NCI-H2171 treated with DMSO at 0.1 percent for 48 hours (cell line): ENCODE data around the gene SLC25A48.
"Not testable (repeated sequence)": the region's sequence is repeated elsewhere in the genome, so short reads cannot be mapped to it uniquely, and the experiment has no call there.

Experiments
- DNase-seq: peaks from one replicate; lab custom pipeline; 2025; lab: John Stamatoyannopoulos, UW

The SLC25A48 gene

DNA sequence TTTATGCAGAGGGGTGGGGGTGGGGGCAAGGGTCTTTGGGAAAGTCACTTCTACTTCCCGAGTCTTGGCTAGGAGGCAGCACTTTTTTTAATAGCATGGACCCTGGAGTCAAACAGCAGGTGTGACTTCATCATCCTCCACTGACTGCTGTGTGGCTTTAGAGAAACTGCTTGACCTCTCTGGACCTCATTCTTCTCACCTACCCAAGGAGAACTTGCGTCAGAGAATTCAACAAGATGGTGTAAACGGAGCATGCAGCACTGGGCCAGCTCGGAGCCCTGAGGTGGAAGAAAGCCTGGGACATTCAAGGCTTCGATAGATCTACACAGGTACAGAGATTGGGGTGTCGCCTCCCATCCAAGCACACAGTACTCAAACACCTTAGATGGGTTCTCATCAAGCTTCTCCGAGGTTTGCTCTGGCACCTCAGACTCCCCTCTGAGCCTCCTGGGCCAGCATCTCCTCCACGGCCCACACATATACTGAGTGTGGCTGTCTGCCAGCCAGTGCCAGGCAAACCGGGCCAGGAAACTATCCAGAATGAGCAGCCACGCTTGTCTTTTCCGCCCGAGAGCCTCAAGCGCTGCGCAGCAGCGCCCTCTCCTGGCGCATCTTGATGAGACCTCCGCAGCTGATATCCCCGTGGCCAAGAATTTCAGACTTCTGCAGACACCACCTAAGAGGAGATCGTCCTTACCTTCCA is 4.6 kb upstream of the SLC25A48 start:
- peak; percentile 44 for DNase-seq

DNA sequence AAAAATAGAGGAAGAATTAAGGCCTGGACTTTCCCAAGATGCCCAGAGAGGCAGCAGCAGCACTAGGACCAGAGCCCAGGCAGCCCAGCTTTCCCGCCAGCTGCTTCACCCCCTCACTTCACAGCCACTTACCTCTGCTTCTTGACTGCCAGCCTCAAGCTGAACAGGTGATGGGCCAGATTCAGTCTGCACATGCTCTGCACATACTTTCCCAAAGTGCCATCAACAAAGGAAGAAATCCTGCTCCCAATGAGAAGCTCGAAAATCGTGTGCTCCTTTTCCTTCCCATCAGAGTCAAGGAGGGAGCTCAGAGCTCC is 4.1 kb upstream of the SLC25A48 start:
- DNase-seq: no peak

DNA sequence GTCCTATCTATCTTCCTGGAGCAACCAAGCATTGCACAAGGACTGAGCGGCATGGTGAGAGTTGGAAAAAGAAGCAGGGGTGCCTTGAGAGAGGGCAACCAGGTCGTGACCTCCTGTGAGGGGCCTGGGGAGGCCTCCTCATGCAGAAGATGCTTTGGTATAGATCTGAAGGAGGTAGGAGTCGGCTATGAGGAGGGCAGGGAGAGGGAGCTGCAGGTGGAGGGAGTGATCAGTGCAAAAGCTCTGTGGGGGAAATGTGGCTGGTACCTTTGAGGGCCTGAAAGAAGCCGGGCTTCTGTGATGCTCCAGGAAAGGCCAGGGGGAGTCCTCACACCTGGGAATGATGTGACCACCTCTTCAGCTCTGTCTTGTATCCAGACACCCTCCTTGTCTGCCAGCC is 3.6 kb upstream of the SLC25A48 start:
- no peak for DNase-seq

DNA sequence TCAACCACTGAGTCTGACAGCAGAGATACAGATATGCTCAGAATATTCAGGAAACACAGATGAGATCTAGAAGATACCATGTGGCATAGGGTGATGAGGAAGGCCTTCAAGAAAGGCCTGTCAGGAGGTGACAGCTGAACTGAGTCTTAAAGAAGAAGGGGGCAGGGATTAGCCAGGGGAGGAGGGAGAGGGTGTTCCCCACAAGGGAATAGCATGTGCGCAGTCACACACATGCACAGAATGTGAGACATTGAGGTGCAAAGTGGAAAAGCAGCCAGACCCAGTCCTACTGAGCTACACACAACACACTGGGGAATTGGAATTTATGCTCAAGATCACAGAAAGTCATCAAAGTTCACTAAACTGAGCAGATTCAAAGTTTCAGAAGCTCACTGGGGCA is 3.0 kb upstream of the SLC25A48 start:
- no peak for DNase-seq

DNA sequence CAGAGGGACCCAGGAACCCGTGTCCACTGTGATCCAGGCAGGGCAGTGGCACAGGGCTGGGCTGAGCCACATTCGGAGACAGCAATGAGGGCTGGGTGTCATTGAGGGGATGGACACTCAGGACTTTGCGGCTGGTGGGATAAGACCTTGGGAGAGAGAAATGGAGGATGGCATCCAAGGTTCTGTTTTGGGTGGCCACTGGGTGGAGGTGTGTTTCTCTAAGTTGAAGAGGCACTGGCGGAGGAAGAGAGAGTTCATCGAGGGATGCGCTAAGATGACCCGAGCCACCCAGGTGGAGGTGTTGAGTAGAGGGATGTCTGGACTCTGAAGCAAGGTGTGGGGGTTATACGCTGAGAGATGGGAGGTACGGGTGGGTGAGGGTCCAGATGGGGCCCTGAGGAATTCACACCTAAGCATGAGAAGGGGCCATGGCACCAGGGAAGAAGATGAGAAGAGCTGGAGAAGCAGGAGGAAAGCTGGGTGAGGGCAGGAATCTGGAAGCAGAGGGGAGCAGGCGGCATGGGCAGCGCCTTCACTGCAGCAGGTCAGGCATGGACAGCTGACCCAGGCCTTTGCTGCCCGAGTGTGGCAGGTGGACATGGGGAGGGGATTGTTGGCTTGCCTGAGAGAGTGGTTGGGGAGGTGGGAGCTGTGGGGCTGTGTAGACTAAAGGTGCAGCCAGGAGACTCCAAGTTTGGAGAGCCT is 2.5 kb upstream of the SLC25A48 start:
- no peak for DNase-seq

DNA sequence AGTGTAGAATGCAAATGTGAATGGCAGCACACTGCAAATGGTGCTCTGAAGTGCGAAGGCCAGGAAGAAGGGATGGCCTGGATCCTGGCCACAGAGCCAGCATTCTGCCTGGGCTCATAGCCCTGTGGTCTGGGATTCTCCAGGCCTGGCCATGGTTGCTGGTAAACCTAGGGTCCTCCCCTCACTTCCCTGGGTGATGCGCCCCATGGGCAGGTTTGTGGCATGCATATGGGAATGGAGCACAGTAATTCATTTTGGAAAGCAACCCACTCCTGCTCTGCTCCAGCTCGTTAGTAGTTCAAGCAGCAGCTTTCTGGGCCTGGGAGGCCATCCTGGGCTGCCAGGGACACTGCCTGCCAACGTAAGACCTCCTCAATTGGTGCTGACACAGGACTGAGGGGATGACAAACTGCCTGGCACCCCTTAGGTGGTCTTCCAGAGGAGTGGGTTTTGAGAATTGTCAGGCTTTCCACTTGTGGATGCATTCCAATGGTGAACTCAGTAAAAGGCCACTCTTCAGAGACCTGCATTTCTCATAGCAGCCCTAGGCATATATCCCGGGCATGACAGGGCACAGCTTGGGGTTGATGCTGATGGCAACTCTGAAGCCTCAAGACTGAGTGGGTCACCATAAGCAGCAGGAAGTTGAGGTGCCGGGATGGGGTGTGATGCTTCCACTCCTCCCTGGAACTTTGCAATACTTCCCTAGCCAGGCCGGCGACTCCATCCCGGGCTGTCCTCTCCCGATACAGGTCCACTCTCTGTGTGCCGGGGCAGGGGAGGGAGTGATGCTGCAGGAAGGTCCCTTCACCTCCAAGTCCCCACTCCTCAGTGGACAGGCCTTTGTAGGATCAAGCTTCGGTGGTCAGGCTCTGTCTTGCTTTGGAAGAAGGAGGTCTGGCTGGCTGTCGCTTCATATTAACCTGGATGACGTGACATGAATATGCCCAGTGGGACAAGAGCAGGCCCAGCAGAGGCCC is 1.2 kb upstream of the SLC25A48 start:
- DNase-seq: no peak

DNA sequence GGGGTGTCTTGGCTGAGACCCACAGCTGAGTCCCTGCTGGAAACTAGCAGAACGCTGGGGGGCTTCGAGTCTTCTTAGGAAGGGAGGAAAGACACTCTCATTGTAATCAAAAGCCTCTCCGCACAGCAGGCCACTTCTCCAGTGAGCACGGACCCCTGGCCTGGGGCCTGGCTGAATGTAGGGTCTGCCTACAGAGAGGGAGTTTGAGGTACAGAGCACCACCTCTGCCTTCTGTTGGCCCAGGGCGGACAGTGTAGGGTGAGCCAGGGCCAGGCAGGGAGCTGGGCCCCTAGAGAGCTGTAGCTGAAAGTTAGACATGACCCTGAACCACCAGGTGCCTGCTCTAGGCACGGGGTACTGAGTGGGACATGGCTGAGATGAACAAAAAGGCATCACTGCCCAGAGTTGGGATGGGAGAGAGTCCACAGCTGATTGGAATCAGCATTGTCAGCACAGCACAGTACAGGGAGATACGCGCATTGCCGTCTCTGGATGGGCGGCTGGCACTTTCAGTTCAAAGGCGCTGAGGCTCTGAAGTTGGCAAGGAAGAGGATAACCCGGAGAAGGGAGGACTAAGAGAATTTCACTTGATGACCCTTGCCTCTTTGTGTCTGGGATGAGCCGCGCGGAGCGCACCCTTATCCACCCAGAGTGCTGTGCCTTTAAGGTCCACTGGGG is 363 bp upstream of the SLC25A48 start:
- no peak for DNase-seq

DNA sequence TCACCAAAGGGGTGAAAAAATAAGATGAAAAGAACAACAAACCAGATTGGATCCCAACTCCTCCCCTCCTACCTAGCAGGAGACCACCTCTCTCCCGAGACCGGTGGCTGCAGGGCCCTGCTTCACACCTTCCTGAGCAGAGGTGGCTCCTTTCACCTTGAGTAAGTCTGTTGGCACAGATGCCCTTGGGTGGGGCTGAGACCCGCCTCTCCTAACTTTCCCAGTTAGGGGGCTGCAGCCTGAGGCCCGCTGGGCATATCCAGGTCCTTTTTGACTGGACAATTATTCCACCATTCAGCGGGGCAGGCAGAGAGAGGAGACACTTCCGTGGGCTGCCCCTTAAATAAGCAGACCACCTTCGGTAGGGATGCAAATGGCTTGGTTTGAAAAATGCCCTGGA is 1.3 kb downstream of the SLC25A48 start:
- DNase-seq: no peak

DNA sequence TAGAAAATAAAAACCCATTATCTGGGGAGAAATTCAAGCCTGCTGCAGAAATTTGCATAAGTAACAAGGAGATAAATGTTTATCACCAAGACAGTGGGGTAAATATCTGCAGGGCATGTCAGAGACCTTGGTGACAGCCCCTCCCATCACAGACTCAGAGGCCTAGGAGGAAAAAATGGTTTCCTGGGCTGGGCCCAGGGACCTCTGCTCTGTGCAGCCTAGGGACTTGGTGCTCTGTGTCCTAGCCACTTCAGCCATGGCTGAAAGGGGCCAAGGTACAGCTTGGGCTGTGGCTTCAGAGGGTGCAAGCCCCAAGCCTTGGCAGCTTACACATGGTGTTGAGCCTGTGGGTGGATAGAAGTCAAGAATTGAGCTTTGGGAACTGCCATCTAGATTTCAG is 3.9 kb downstream of the SLC25A48 start:
- DNase-seq: not testable (repeated sequence)

DNA sequence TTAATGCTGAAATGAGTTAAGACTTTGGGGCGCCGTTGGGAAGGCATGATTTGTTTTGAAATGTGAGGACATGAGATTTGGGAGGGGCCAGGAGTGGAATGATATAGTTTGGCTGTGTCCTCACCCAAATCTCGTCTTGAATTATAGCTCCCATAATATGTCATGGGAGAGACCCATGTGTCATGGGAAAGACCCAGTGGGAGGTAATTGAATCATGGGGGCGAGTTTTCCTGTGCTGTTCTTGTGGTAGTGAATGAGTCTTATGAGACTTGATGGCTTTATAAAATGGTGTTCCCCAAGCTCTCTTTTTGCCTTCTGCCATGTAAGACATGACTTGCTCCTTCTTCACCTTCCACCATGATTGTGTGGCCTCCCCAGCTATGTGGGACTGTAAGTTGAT is 5.1 kb downstream of the SLC25A48 start:
- DNase-seq: no peak

DNA sequence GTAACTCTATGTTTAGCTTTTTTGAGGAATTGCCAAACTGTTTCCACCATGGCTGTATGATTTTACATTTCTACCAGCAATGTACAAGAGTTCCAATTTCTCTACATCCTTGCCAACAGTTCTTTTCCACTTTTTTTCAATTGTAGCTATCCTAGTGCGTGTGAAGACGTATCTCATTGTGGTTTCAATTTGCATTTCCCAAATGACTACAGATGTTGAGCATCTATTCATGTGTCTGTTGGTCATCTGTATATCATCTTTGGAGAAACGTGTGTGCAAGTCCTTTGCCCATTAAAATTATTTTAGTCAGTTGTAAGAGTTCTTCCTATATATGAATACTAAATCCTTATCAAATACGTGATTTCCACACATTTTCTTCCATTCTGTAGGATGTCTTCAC is 6.5 kb downstream of the SLC25A48 start:
- no peak for DNase-seq

DNA sequence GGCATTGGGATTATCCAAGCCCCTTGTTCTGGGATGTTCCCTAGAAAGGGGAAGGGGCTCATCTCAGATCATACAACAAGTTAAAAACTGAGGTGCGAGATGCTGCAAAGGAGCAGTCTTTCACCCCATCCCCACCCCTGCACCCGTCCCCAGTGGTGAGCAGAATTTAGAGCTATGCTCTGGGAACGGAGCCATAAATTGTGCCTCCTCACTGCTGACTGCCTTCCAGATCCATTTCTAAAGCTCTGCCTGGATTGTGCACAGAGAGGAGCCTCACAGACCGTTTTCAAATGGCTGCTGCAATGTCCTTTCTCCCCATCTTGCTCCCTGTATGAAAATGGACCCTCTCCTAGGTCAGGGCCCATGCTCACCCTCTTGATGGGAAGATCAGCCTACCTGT is 8.3 kb downstream of the SLC25A48 start:
- no peak for DNase-seq

DNA sequence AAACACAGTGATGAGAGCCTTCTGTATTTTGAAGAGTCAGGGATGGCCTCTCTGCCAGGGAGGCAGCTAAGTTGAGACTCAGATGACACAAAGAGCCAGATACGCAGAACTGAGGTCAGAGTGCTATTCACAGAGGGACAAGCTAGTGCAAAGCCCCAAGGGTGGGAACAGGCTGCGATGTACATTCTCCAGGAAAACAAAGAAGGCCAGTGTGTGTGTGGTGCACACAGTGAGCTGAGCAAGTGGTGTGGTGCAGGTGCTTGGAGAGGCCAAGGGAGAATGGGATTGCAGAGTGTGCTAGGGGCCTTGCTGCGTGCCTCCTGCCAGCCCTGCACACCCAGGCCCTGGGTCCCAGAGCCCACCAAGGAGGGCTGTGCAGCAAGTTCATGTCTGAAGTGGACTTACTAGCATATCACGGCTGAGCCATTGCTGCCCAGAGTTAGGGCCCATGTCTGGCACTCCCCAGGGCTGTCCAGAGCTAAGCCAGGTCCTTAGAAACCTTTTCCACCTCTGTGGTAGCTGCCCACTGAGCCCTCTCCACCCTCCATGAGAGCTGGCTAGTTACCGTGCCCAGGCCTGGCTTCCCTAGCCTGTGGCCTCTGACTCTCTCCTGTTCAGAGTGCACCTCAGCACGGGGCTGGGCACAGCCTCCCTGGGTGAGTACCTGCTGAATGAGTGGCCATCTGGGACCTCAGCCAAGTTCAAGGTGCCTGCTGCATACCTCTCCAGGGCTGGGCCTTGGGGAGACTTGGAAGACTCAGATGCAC is 9.3 kb downstream of the SLC25A48 start:
- no peak for DNase-seq

DNA sequence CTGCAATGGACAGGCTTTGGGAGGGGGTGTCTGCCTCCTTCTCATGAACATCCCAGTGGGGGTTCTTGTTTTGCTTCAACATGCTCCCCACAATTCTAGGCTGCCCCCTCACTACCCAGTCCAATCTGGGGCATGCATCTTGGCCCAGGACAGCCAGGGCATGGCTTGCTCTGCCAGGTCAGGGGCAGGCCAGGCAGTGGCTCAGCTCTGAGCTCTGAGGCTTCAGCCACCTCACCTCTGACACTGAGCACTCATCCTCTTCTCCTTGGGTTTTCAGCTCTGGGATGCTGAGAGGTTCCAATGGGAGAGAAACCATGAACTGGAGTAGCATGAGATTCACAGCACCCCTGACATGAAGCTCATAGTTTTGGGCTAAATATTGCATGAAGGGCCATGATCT is 11.8 kb downstream of the SLC25A48 start:
- DNase-seq: no peak

DNA sequence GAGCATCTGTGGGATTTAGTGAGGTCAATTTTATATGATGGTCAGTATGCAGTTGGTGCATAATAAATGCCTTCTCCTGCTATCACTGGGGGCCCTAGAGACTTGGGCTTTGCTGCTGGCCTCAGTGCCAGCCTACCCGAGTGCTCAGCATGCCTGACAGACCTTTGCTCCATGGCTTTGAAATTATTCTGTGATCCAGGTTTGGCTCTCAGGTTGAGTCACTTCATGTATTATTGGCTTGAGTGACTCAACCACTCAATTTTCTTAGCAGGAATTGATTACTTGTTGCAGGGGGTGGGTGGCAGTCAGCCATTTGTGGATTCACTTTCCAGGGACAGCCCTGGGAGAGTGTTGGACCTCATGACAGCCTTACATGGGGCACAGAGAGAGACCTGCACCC is 13.5 kb downstream of the SLC25A48 start:
- DNase-seq: no peak

DNA sequence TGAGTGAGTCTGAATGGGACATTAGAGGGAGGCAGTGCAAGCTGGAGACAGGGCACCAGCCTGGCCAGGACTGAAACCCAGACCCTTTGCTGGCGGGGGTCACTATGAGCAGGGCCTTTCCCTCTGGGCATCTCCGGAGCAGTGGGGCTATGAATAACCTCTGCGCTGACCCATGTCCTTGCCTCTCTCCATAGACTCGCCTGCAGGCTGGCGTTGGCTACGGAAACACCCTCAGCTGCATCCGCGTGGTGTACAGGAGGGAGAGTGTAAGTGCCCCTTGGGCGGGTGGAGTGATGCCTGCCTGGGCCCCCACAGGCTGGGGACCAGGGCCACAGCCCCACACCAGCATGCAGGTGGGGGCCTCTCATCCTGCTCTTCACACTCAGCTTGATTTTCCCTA is 15.8 kb downstream of the SLC25A48 start:
- DNase-seq: no peak

DNA sequence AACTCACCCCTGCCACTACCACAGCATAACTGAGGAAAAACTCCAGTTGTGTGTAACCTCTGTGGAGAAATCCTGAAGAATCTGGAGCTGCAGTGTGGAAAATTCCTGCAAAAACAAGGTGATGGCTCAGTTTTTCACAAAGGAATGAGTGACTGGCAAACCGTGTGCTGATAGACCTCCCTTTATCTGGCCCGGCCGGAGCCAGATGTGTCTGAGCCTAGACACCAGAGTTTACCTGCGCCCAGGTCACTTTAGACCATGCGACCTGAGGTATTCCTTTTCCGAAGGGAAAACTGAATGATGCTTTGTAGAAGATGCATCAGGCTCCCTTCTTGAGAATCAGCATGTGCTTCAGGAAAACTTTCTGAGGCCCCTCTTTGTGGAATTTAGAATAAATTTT is 16.2 kb downstream of the SLC25A48 start:
- DNase-seq: no peak

DNA sequence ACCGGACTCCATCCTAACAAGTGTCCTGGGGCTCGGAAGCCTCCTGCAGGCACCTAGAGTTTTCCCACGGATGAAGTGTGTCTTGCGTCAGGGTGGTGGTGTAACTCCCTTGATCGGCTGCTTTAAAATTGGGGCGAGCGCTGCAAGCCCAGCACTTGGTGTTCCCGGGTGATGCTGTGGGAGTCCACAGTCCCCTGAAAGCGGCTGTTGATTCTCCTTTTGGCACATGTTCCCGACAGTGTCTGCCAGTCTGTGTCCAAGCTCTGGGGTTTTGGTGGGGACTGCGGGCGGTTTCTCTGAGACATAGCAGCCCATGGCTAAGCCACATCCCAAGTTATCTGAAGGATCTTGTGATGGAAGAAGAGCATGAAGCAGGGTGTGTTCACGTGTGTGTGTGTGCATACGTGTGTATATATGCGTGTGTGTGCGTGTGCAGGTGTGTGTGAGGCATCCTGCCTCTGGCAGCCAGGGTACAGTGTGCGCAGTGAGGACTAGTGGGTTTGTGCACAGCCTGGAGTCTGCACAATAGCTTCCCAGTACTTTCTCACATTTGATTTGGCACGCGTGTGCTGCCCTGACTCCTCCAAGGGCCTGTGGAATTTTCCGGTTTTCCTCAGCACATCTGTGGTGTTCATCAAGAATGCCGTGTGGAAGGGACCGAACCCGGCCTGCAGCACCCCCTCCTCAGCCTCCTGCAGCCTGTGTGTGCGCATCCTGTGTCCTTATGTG is 16.9 kb downstream of the SLC25A48 start:
- DNase-seq: no peak

DNA sequence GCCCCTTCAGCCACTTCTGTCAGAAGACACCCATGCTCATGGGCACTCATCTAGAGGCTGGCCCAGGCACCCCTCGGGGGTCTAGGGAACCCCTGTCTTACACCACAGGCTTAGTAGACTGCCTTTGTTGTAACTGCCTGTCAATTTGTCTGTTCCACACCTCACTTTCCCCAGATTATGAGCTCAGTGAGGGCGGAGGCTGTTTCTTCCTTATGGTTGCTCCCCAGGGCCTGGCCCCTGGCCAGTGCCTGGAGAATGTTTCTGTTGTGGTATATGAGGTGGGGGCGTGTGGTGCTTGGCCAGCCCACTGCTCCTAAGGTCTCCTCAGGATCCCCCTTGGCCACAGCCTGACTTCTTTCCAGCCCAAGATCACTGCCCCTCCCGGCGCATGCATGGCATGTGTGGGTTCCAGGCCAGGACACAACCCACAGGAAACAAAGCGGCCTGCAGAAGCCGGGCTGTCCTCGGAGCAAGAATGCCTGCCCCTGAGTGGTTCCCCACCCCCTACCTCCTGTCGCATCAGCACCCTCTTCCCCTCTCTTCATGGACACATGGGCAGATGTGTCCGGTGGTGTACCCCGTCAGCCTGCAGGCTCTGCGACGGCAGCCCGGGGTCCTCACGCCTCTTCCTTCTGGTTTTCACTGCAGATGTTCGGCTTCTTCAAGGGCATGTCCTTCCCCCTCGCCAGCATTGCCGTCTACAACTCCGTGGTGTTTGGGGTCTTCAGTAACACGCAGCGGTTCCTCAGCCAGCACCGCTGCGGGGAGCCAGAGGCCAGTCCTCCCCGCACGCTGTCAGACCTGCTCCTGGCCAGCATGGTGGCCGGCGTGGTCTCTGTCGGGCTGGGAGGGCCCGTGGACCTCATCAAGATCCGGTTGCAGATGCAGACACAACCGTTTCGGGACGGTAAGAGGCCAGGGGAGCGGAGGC is 17.7 kb downstream of the SLC25A48 start:
- DNase-seq: no peak
